ENCODE measurements around the gene DNAJC3.
A peak's percentile ranks its signal among the peaks of the same experiment; 100 is the strongest.

Gene DNAJC3

GRCh38 chr13:95809429-95809828 is 132.5 kb downstream of the DNAJC3 start:
- no peak for TF ChIP-seq CTCF (conservative IDR thresholded peaks at IDR 0.05; ENCODE audit: low read depth, low read length)
- no peak for DNase-seq (ENCODE audit: low read depth)
- H3K4me3 ChIP-seq (ENCODE audit: low read length) = no peak overlapping the region

- no peak for TF ChIP-seq CTCF (conservative IDR thresholded peaks at IDR 0.05; ENCODE audit: low read depth, low read length)
- H3K4me3 ChIP-seq (ENCODE audit: low read length) = no peak overlapping the region
Measured at GRCh38 chr13:95813139-95813538, 136.2 kb downstream of the DNAJC3 start.

GRCh38 chr13:95814495-95814894 is 137.6 kb downstream of the DNAJC3 start:
- no peak overlapping the region for H3K4me3 ChIP-seq (ENCODE audit: low read length)
- no peak for TF ChIP-seq CTCF (conservative IDR thresholded peaks at IDR 0.05; ENCODE audit: low read depth, low read length)
- no peak for DNase-seq (ENCODE audit: low read depth)

More at GRCh38 chr13:95813139-95813538, 136.2 kb downstream of the DNAJC3 start:
- no peak for DNase-seq (ENCODE audit: low read depth)

- no peak for DNase-seq (ENCODE audit: low read depth)
- no peak overlapping the region for H3K4me3 ChIP-seq (ENCODE audit: low read length)
- TF ChIP-seq CTCF (conservative IDR thresholded peaks at IDR 0.05; ENCODE audit: low read depth, low read length) = no peak
Measured at GRCh38 chr13:95822303-95822702, 145.4 kb downstream of the DNAJC3 start.

GRCh38 chr13:95833126-95833525 is 156.2 kb downstream of the DNAJC3 start:
- no peak for TF ChIP-seq CTCF (conservative IDR thresholded peaks at IDR 0.05; ENCODE audit: low read depth, low read length)
- no peak overlapping the region for H3K4me3 ChIP-seq (ENCODE audit: low read length)
- no peak for DNase-seq (ENCODE audit: low read depth)

- no peak for TF ChIP-seq CTCF (conservative IDR thresholded peaks at IDR 0.05; ENCODE audit: low read depth, low read length)
- DNase-seq (ENCODE audit: low read depth) = no peak
- H3K4me3 ChIP-seq (ENCODE audit: low read length) = no peak overlapping the region
Measured at GRCh38 chr13:95833719-95834118, 156.8 kb downstream of the DNAJC3 start.

GRCh38 chr13:95834134-95834765 is 157.3 kb downstream of the DNAJC3 start:
- no peak for DNase-seq (ENCODE audit: low read depth)
- TF ChIP-seq CTCF (conservative IDR thresholded peaks at IDR 0.05; ENCODE audit: low read depth, low read length) = peak; percentile 92
- no peak overlapping the region for H3K4me3 ChIP-seq (ENCODE audit: low read length)

All from retinal pigment epithelial cell (primary cell).